Heart left ventricle (tissue), 16 donors: ENCODE results near the gene C5orf15. TPM values are rescaled to one million over a fixed set of nuclear protein-coding genes. Genes with fewer than 3 reads are reported as not detected.

Experiments used
- ATAC-seq, 4 donors: fragments of 200-7000 bp; cut with Tn5 transposase; one replicate each; pipeline ENCODE4 v1.9.1; 2020 to 2022; ENCODE audit warnings: moderate library complexity in 4 of 4, mild to moderate bottlenecking in 3 of 4, moderate number of reproducible peaks in 1 of 4
- DNase-seq, 5 donors: peaks; one replicate each; pipeline ENCODE4 v3.0.0-alpha.2; 2020
- H3K27ac ChIP-seq, 12 donors: fragments of 200-600 bp; sonication (generic) in 4 of 12; one replicate each; pipeline versions ENCODE4 v1.5.0 to v1.8.0; 2016 to 2022; ENCODE audit warnings: mild to moderate bottlenecking in 2 of 12
- H3K27me3 ChIP-seq, 9 donors: fragments of 200-600 bp; sonication (generic) in 2 of 9; one replicate each; pipeline versions ENCODE4 v1.5.1 to v1.8.0; 2016 to 2022; ENCODE audit warnings: mild to moderate bottlenecking in 3 of 9
- H3K36me3 ChIP-seq, 9 donors: fragments of 200-600 bp; sonication (generic) in 2 of 9; one replicate each; pipeline versions ENCODE4 v1.5.0 to v1.8.0; 2018 to 2022; ENCODE audit warnings: mild to moderate bottlenecking in 2 of 9
- H3K4me1 ChIP-seq, 12 donors: fragments of 200-600 bp; sonication (generic) in 4 of 12; one replicate each; pipeline versions ENCODE4 v1.5.0 to v1.8.0; 2016 to 2022; ENCODE audit warnings: mild to moderate bottlenecking in 3 of 12
- H3K4me3 ChIP-seq, 12 donors: fragments of 200-600 bp; sonication (generic) in 4 of 12; one replicate each; pipeline versions ENCODE4 v1.5.0 to v1.8.0; 2017 to 2022; ENCODE audit warnings: mild to moderate bottlenecking in 9 of 12, moderate library complexity in 4 of 12
- H3K9me3 ChIP-seq, 12 donors: fragments of 200-600 bp; sonication (generic) in 4 of 12; one replicate each; pipeline versions ENCODE4 v1.5.0 to v1.8.0; 2016 to 2022; ENCODE audit warnings: mild to moderate bottlenecking in 1 of 12
- POLR2A ChIP-seq, 2 donors: fragments of 450-650 bp; IDR thresholded peaks; one replicate each; pipeline ENCODE4 v1.6.1; 2017; ENCODE audit warnings: antibody characterized with exemption in 2 of 2, mild to moderate bottlenecking in 2 of 2, moderate library complexity in 2 of 2
- WGBS, 4 donors: extraction: QIAGEN DNeasy Blood & Tissue Kit in 2 of 4; methylation state at CpG; one replicate each; pipeline versions ENCODE4 v1.1.5 to v1.1.7; 2013 to 2018; 5-methylcytosine and 5-hydroxymethylcytosine counted together
- intact Hi-C, 10 donors: fragments of 100-400 bp; cut with DNase I; formaldehyde crosslinking; loops; one replicate each; pipeline versions ENCODE4 v1.11.1 to v1.14.2; 2022
- polyA plus RNA-seq, 2 donors: library from polyadenylated mRNA; stranded (reverse); fragments of 200-250 nt; gene quantifications; one replicate each; pipeline ENCODE4 v1.2.3, GENCODE V29; 2013
- total RNA-seq, 9 donors: library from RNA; depleted of rRNA in 2 of 9; stranded (reverse); fragments of >200 nt in 2 of 9; fragmentation: NEBNext Ultra II Directional in 3 of 9; extraction: Animal tissue kit (Norgen Biotek cat#: 25700) in 3 of 9; gene quantifications; one replicate each; pipeline versions ENCODE4 v1.1.0 to v1.2.4, GENCODE V29; 2016 to 2023
- TF ChIP-seq, protein P1 (sequence below), 12 donors: fragments of 200-600 bp; sonication (generic) in 4 of 12; IDR thresholded peaks; one replicate each; pipeline versions ENCODE4 v1.5.0 to v1.8.0; 2018 to 2022; ENCODE audit warnings: antibody characterized with exemption in 12 of 12, mild to moderate bottlenecking in 5 of 12
- donor health status: ischemic (EF 13 %, LVEDD 7.1; RV severe dilation, severe dysfunction).
- donor health status: healthy with polysubstance abuse.
- donor health status: DM: no; HTN: yes; CAD: no.
- donor health status: DM: no; HTN: no; CAD: no.
- donor health status: ischemic (EF 25% LVEDD 6.9; RV normal size, moderate dysfunction).
- donor health status: ischemic (EF 25% LVEDD 5.7; RV mildly dilated, moderate dysfunction).
- donor health status: healthy.
- donor health status: DM: yes; HTN: yes; CAD: no.
- donor health status: ischemic (EF 35%, LVEDD 5.7; RV mildly dilated, moderate dysfunction).
- donor health status: nonischemic (EF 11% LVEDD 7.7; RV severe dilation, severe dysfunction).
- donor health status: DM: yes; HTN: yes; CAD: no.
- donor health status: PGD.
- donor health status: ischemic (EF 29% LVEDD 5.4; RV normal size, mild dysfunction).
- donor health status: nonischemic (EF 23%, LVEDD 6.1; RV moderate dilation, normal function).

The C5orf15 gene
- total and polyA plus RNA-seq, 11 donors = 15.8 to 68.6 (median 35.8) TPM

DNA sequence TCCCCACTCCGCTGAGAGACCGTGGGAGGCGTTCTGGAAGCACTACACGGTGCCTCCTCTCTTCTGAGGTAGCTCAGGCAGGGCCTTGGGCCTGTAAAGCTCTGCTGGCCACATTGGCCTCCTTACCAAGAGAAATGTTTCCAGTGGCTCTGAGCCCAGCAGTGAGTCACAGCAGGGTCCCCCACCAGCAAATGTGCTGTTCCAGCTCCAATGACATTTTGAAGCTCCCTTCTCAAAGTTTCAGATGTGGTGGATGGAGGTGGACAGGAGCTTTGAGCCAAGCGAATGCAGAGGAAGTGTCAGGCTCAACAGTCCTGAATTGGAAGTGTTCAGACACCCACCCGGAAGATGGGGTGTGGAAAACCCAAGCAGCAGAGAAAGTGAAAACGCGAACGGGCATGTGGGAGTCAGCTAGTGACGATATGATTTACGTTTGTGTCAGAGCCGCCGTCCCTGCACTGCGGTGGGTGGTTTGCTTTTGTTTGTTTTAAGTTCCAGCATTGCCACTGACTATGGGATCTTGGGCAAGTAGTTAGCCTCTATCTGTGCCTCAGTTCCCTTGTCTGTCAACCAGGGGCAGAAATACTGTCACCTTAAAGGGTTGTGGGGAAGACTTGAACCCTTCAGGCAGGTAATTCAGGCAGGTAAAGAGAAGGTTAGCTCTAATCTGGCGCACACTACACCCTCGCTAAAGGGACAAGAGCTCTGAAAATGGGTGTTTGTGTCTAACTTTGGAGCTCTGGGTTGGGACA is 38.2 kb downstream of the C5orf15 start:
- DNase-seq = peak in 1 of 5 donors; percentile 17
- no peak for TF ChIP-seq POLR2A (IDR thresholded peaks at IDR 0.05)
- TF ChIP-seq, protein P1, sequence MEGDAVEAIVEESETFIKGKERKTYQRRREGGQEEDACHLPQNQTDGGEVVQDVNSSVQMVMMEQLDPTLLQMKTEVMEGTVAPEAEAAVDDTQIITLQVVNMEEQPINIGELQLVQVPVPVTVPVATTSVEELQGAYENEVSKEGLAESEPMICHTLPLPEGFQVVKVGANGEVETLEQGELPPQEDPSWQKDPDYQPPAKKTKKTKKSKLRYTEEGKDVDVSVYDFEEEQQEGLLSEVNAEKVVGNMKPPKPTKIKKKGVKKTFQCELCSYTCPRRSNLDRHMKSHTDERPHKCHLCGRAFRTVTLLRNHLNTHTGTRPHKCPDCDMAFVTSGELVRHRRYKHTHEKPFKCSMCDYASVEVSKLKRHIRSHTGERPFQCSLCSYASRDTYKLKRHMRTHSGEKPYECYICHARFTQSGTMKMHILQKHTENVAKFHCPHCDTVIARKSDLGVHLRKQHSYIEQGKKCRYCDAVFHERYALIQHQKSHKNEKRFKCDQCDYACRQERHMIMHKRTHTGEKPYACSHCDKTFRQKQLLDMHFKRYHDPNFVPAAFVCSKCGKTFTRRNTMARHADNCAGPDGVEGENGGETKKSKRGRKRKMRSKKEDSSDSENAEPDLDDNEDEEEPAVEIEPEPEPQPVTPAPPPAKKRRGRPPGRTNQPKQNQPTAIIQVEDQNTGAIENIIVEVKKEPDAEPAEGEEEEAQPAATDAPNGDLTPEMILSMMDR (IDR thresholded peaks at IDR 0.05) = no peak
- Histone ChIP-seq H3K27me3 (peaks cover 0 to 5% (median 0%) of the 10 kb centered on the region in 9 donors), H3K27ac (peak overlapping the region in 1 of 12 donors; percentile 58), H3K9me3 (no peaks in the 10 kb centered on the region), H3K36me3 (no peaks in the 10 kb centered on the region), H3K4me3 (peak overlapping the region in 1 of 12 donors; percentile 10), H3K4me1 (peaks cover 0 to 34% (median 0%) of the 10 kb centered on the region in 12 donors)
- ATAC-seq = peak in 2 of 4 donors; percentile 48 to 57
- WGBS, 4 donors = 75 to 85% (median 79%) methylated on average over 16 of the region's 16 CpGs
- intact Hi-C loops = loop anchor here in 2 of 10 donors (10.0 kb wide), 2 partner anchors 175 to 505 kb away; no protein-coding TSS in a partner anchor

DNA sequence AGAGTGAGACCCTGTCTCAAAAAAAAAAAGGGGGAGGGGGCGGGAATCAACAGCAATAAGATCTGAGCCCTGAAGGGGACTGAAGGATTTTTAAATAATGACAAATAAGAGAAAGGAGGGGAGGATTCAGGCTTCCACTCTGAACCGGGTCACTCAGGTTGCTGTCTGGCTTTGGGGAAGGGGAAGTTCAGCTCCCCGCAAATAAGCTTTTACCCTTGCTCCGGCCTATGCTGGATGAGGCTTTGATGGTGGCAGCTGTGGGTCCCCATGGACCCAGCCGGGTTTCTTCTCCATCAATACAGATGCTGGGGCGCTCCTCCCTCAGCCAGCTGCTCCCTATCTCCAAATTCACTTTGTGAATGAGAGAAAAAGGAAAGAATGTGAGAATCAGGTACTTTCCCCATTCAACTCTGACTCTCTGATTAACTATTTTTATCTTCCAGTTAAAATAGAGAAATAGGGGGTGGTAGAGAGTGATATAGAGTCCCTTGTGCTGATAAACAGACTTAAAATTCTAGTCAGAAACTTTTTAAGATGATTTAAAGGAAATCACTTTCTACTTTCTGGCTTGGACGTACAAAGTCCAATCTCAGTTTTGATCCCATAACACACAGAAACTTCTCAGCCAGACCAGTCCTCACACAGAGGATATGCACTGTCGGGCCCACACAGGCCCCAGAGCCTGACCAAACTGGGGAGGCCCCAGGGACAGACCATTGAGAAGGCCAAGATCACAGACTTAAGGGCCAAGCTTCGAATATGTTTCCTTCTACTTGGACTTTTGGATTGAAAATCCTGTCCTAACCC is 39.6 kb downstream of the C5orf15 start:
- Histone ChIP-seq H3K36me3 (no peaks in the 10 kb centered on the region), H3K9me3 (no peaks in the 10 kb centered on the region), H3K4me3 (no peak overlapping the region), H3K4me1 (peaks cover 0 to 34% (median 0%) of the 10 kb centered on the region in 12 donors), H3K27me3 (peaks cover 0 to 5% (median 0%) of the 10 kb centered on the region in 9 donors), H3K27ac (no peak overlapping the region)
- DNase-seq = no peak
- no peak for ATAC-seq
- intact Hi-C loops = no loop called here
- 81 to 83% (median 81%) methylated on average over 9 of the region's 9 CpGs for WGBS, 4 donors
- TF ChIP-seq, protein P1 (IDR thresholded peaks at IDR 0.05) = no peak
- no peak for TF ChIP-seq POLR2A (IDR thresholded peaks at IDR 0.05)

DNA sequence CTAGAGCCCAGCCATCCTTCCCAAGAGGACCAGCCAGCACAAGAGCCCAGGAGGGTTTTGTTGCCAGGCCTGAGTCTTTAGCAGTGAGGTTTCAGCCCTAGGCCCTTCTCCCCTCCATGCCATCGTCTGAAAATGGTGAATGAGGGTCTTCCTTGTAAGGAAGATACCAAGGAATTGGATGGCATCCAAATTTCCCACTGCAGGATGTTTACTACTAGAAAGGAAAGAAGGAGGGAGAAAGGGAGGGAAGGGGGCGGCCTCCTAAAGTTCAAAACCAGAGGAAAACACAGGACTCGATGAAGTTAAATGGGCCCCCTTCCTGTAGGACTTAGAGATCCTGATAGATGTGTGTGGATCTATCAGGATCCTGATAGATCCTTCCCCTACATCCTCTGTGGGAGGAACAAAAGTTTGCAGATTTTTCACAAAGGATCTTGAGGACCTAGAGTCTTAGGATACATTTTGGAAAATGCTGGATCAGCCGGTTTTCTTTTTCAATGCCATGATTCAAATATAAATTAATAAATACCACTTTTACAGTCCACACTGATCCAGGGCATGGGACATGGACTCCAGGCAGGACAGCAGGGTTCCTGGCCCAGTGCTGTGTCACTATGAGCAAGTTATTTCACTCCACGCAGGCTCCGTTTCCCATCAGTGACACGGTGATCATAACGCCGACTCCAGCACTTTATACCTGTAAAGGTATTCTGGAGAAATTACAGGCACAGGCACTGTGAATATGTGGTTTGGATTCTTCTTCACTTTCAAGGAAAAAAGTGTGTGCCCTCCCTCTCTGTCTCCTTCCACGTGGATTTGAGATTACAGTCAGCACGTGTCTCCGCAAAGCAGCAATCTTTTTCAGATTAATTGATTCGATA is 40.9 kb downstream of the C5orf15 start:
- Histone ChIP-seq H3K4me1 (peaks cover 0 to 25% (median 0%) of the 10 kb centered on the region in 12 donors), H3K27me3 (peaks cover 0 to 5% (median 0%) of the 10 kb centered on the region in 9 donors), H3K9me3 (no peaks in the 10 kb centered on the region), H3K4me3 (no peak overlapping the region), H3K27ac (no peak overlapping the region), H3K36me3 (no peaks in the 10 kb centered on the region)
- ATAC-seq = no peak
- intact Hi-C loops = no loop called here
- no peak for DNase-seq
- TF ChIP-seq, protein P1 (IDR thresholded peaks at IDR 0.05) = no peak
- TF ChIP-seq POLR2A (IDR thresholded peaks at IDR 0.05) = no peak
- WGBS, 4 donors = 74 to 85% (median 81%) methylated on average over 13 of the region's 13 CpGs
